PC-9 (cell line): ENCODE data around the gene GH1.

Source experiments
- EZH2 ChIP-seq: fragments of 200-600 bp; sonication (generic); IDR thresholded peaks from 2 replicates; pipeline ENCODE4 v1.8.0; 2017; ENCODE audit warnings: antibody characterized with exemption, low read depth
- TF ChIP-seq, protein P1 (sequence below): fragments of 200-600 bp; sonication (generic); conservative IDR thresholded peaks from 2 replicates; pipeline ENCODE4 v1.6.1; 2017; ENCODE audit warnings: mixed run types, antibody characterized with exemption, mild to moderate bottlenecking, moderate library complexity

DNA sequence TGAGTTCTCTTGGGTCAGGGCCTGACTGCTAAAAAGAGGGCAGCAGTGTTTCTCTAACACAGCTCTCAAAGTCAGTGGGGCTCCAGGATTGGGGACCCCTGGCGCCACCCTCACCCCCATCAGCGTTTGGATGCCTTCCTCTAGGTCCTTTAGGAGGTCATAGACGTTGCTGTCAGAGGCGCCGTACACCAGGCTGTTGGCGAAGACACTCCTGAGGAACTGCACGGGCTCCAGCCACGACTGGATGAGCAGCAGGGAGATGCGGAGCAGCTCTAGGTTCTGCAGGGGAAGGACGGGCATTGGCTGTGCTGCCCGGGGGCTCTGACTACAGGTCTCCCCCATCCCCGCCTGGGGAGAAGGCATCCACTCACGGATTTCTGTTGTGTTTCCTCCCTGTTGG is 993 bp downstream of the GH1 start:
- TF ChIP-seq, protein P1, sequence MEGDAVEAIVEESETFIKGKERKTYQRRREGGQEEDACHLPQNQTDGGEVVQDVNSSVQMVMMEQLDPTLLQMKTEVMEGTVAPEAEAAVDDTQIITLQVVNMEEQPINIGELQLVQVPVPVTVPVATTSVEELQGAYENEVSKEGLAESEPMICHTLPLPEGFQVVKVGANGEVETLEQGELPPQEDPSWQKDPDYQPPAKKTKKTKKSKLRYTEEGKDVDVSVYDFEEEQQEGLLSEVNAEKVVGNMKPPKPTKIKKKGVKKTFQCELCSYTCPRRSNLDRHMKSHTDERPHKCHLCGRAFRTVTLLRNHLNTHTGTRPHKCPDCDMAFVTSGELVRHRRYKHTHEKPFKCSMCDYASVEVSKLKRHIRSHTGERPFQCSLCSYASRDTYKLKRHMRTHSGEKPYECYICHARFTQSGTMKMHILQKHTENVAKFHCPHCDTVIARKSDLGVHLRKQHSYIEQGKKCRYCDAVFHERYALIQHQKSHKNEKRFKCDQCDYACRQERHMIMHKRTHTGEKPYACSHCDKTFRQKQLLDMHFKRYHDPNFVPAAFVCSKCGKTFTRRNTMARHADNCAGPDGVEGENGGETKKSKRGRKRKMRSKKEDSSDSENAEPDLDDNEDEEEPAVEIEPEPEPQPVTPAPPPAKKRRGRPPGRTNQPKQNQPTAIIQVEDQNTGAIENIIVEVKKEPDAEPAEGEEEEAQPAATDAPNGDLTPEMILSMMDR = no peak
- TF ChIP-seq EZH2 = no peak
